Endothelial cell of umbilical vein (primary cell): ENCODE data around the gene DUOXA2. TPM values are rescaled to one million over a fixed set of nuclear protein-coding genes. Genes with fewer than 3 reads are reported as not detected.

Experiments
- BruUV-seq: library from RNA; stranded (reverse); fragments of 400-500 nt; replicated peaks from 2 replicates; lab custom pipeline; 2021; lab: Mats Ljungman, UMichigan
- CTCF ChIA-PET: fragments of 300-600, 350-600 bp; sonication (Branson Sonifier 250); formaldehyde crosslinking; loops from one replicate; lab custom pipeline; 2021; ENCODE audit warnings: antibody characterized with exemption, inconsistent platforms; lab: Charles Lee
- POLR2A ChIA-PET: fragments of 300-600, 350-600 bp; sonication (Branson Sonifier 250); formaldehyde crosslinking; loops from one replicate; lab custom pipeline; 2021; ENCODE audit warnings: antibody characterized with exemption, inconsistent platforms; lab: Charles Lee
- DNase-seq: peaks from one replicate; pipeline ENCODE4 v3.0.0-alpha.2; 2011; ENCODE audit warnings: low read depth, low spot score
- FAIRE-seq: peaks from 2 replicates; lab custom pipeline; 2011; peaks lifted over from hg19 to GRCh38; lab: Jason Lieb, UNC
- H2AFZ ChIP-seq: 2 replicates; pipeline ENCODE4 v1.6.0; 2012; ENCODE audit warnings: low read depth, low read length, control low read depth, inconsistent platforms
- H3K27ac ChIP-seq: 2 replicates; pipeline ENCODE4 v1.5.1; 2011; ENCODE audit warnings: low read depth, mild to moderate bottlenecking, control low read depth, low read length, moderate library complexity; ENCODE audit not compliant: insufficient read depth
- H3K27me3 ChIP-seq, 2 experiments: 2 replicates each; pipeline versions ENCODE4 v1.6.0 to v1.6.1; 2011; ENCODE audit warnings: low read length in 2 of 2, mixed read lengths in 1 of 2; ENCODE audit not compliant: control insufficient read depth in 2 of 2, insufficient read depth in 2 of 2
- H3K36me3 ChIP-seq, 2 experiments: 2 replicates in 1 of 2; 3 replicates in 1 of 2; pipeline ENCODE4 v1.5.1; 2011; ENCODE audit warnings: low read length in 2 of 2, mild to moderate bottlenecking in 1 of 2, moderate library complexity in 1 of 2; ENCODE audit not compliant: control insufficient read depth in 2 of 2, insufficient read depth in 2 of 2; ENCODE audit errors: extremely low read depth in 1 of 2
- H3K4me1 ChIP-seq: 3 replicates; pipeline ENCODE4 v1.5.1; 2011; ENCODE audit warnings: mild to moderate bottlenecking, low read length; ENCODE audit not compliant: control insufficient read depth, insufficient read depth; ENCODE audit errors: extremely low read depth
- H3K4me2 ChIP-seq: 2 replicates; pipeline ENCODE4 v1.6.1; 2011; ENCODE audit warnings: low read length, control low read depth, mixed read lengths; ENCODE audit not compliant: insufficient read depth
- H3K4me3 ChIP-seq, 3 experiments: fragments of 200-600 bp in 1 of 3; sonication (generic), shearing (Covaris generic) in 1 of 3; replicated peaks in 1 of 3; 2 replicates each; pipeline ENCODE4 v1.5.1; 2011 to 2016; ENCODE audit warnings: control low read depth in 3 of 3, low read length in 3 of 3, mild to moderate bottlenecking in 2 of 3, inconsistent platforms in 1 of 3, low read depth in 1 of 3, moderate library complexity in 1 of 3; ENCODE audit not compliant: insufficient read depth in 1 of 3
- H3K79me2 ChIP-seq: 2 replicates; pipeline ENCODE4 v1.6.0; 2012; ENCODE audit warnings: low read length, inconsistent platforms; ENCODE audit not compliant: control insufficient read depth, insufficient read depth
- H3K9ac ChIP-seq: replicated peaks from 2 replicates; pipeline ENCODE3; 2011; ENCODE audit warnings: low read length, control low read depth; ENCODE audit not compliant: insufficient read depth; ENCODE audit errors: extremely low read depth
- H3K9me1 ChIP-seq: replicated peaks from 3 replicates; pipeline ENCODE4 v1.6.0; 2011; ENCODE audit warnings: mild to moderate bottlenecking, low read length; ENCODE audit not compliant: control insufficient read depth, insufficient read depth; ENCODE audit errors: extremely low read depth
- H3K9me3 ChIP-seq: replicated peaks from 2 replicates; pipeline ENCODE4 v1.5.1; 2012; ENCODE audit warnings: low read length, inconsistent platforms; ENCODE audit not compliant: control insufficient read depth, insufficient read depth
- H4K20me1 ChIP-seq: replicated peaks from 2 replicates; pipeline ENCODE3; 2011; ENCODE audit warnings: mild to moderate bottlenecking, low read length; ENCODE audit not compliant: control insufficient read depth, insufficient read depth; ENCODE audit errors: extremely low read depth
- CTCF ChIP-seq, 2 donors: IDR thresholded peaks; 1 replicate in 1 of 2; 2 replicates in 1 of 2; pipeline ENCODE4 v1.5.1; 2011; ENCODE audit warnings: low read length in 2 of 2, mild to moderate bottlenecking in 2 of 2, moderate library complexity in 2 of 2, control low read depth in 1 of 2, inconsistent platforms in 1 of 2, low read depth in 1 of 2; ENCODE audit not compliant: insufficient read depth in 1 of 2; ENCODE audit errors: extremely low read depth in 1 of 2
- EZH2 ChIP-seq: IDR thresholded peaks from 2 replicates; pipeline ENCODE4 v1.6.1; 2012; ENCODE audit warnings: borderline replicate concordance, low read depth, mild to moderate bottlenecking, moderate library complexity, low read length, inconsistent platforms; ENCODE audit not compliant: severe bottlenecking
- FOS ChIP-seq: IDR thresholded peaks from 2 replicates; pipeline ENCODE4 v1.6.1; 2011; ENCODE audit warnings: mild to moderate bottlenecking, low read length, moderate library complexity, borderline replicate concordance; ENCODE audit not compliant: insufficient read depth
- GATA2 ChIP-seq: IDR thresholded peaks from 2 replicates; pipeline ENCODE4 v1.7.0; 2011; ENCODE audit warnings: low read depth, mild to moderate bottlenecking, moderate library complexity, mixed read lengths, low read length; ENCODE audit not compliant: insufficient read length, insufficient read depth
- JUN ChIP-seq: IDR thresholded peaks from 2 replicates; pipeline ENCODE4 v1.6.1; 2011; ENCODE audit warnings: borderline replicate concordance, low read depth; ENCODE audit not compliant: insufficient read length, insufficient read depth
- MAX ChIP-seq: IDR thresholded peaks from 2 replicates; pipeline ENCODE4 v1.6.1; 2011; ENCODE audit not compliant: insufficient read depth, insufficient read length
- MYC ChIP-seq: IDR thresholded peaks from one replicate; pipeline ENCODE4 v1.6.1; 2011; ENCODE audit warnings: mild to moderate bottlenecking, low read depth, low read length
- POLR2A ChIP-seq: IDR thresholded peaks from 2 replicates; pipeline ENCODE4 v1.6.1; 2012; ENCODE audit warnings: low read depth, mild to moderate bottlenecking, control low read depth, low read length
- POLR2AphosphoS5 ChIP-seq: IDR thresholded peaks from 2 replicates; pipeline ENCODE4 v1.6.1; 2012; ENCODE audit warnings: low read depth, mild to moderate bottlenecking, control low read depth, low read length, moderate library complexity; ENCODE audit not compliant: insufficient read depth
- dilution Hi-C: fragments of 300-500 bp; cut with MboI; formaldehyde crosslinking; loops from one replicate; pipeline ENCODE4 v1.15.0; 2019; ENCODE audit warnings: low sequenced_read_pairs; ENCODE audit not compliant: extremely low pct_ligation_motif_present
- intact Hi-C: fragments of 100-400 bp; cut with micrococcal nuclease; formaldehyde crosslinking; loops from one replicate; pipeline ENCODE4 v1.10.0; 2022
- polyA plus RNA-seq, 4 experiments: library from polyadenylated mRNA; depleted of rRNA in 3 of 4; stranded (reverse) in 3 of 4; unstranded in 1 of 4; fragments of >200 nt; gene quantifications; 2 replicates each; pipeline versions ENCODE4 v1.2.1 to v1.2.3, GENCODE V29; 2011 to 2012; ENCODE audit warnings: missing spikeins in 1 of 4
- total RNA-seq: library from RNA; stranded (reverse); gene quantifications from 2 replicates; pipeline ENCODE4 v1.2.3, GENCODE V29; 2021

Gene DUOXA2
- total and polyA plus RNA-seq, 2 donors (not counting 3 experiments of a cell fraction or from before 2014, with no cell fraction given), result not detected

GRCh38 chr15:45134046-45134445, 19.9 kb downstream of the DUOXA2 start:
- no peak for FAIRE-seq
- H3K79me2 ChIP-seq, result no peaks in the 10 kb centered on the region
- peaks cover 64 to 67% of the 10 kb centered on the region in 2 experiments for H3K27me3 ChIP-seq
- H3K36me3 ChIP-seq, result no peaks in the 10 kb centered on the region
- no peaks in the 10 kb centered on the region for H4K20me1 ChIP-seq
- intact Hi-C loops (no loop called here), dilution Hi-C loops (no loop called here)
- H3K9me1 ChIP-seq, result no peaks in the 10 kb centered on the region
- no peak overlapping the region for H3K4me3 ChIP-seq
- no peak overlapping the region for H2AFZ ChIP-seq
- no peak for DNase-seq
- no peak overlapping the region for H3K4me2 ChIP-seq
- TF ChIP-seq GATA2 (no peak), JUN (no peak), EZH2 (no peak), FOS (no peak), CTCF (IDR thresholded peaks at IDR 0.05; ENCODE audit: extremely low read depth in 1 of 2, insufficient read depth in 1 of 2, low read depth in 1 of 2, low read length in 2 of 2) (no peak), MYC (no peak), POLR2AphosphoS5 (no peak), POLR2A (no peak), MAX (no peak)
- no peak overlapping the region for H3K27ac ChIP-seq
- CTCF ChIA-PET, result interaction anchor here (2.4 to 3.5 kb wide), 2 partner anchors 10 to 16 kb away, joined by 10 to 22 read pairs; no protein-coding TSS in a partner anchor
- no TSS peak for BruUV-seq
- POLR2A ChIA-PET, result no interaction called here
- H3K4me1 ChIP-seq, result no peaks in the 10 kb centered on the region
- no peaks in the 10 kb centered on the region for H3K9me3 ChIP-seq
- no peak overlapping the region for H3K9ac ChIP-seq
